Esophagus squamous epithelium (tissue), 5 donors: ENCODE results near the gene ANKRD13D. TPM values are rescaled to one million over a fixed set of nuclear protein-coding genes. Genes with fewer than 3 reads are reported as not detected.

ENCODE experiments used
- DNase-seq: peaks from one replicate; lab custom pipeline; 2025; lab: John Stamatoyannopoulos, UW
- H3K27ac ChIP-seq, 4 donors: fragments of 200-600 bp; sonication (generic); one replicate each; pipeline ENCODE4 v1.5.1; 2016 to 2019; ENCODE audit warnings: mild to moderate bottlenecking in 1 of 4
- H3K27me3 ChIP-seq, 4 donors: fragments of 200-600 bp; sonication (generic); 1 replicate in 3 of 4; 2 replicates in 1 of 4; pipeline versions ENCODE4 v1.5.1 to v1.6.0; 2017 to 2021; ENCODE audit warnings: antibody characterized with exemption in 1 of 4
- H3K36me3 ChIP-seq, 3 donors: fragments of 200-600 bp; sonication (generic); one replicate each; pipeline ENCODE4 v1.5.1; 2016 to 2019
- H3K4me1 ChIP-seq, 3 donors: fragments of 200-600 bp; sonication (generic); one replicate each; pipeline ENCODE4 v1.5.1; 2017 to 2019
- H3K4me3 ChIP-seq, 4 donors: fragments of 200-600 bp; sonication (generic); 1 replicate in 3 of 4; 2 replicates in 1 of 4; pipeline ENCODE4 v1.5.1; 2016 to 2019; ENCODE audit warnings: mild to moderate bottlenecking in 2 of 4, moderate library complexity in 1 of 4
- H3K9me3 ChIP-seq, 3 donors: fragments of 200-600 bp; sonication (generic); one replicate each; pipeline ENCODE4 v1.5.1; 2016 to 2019
- CTCF ChIP-seq, 6 experiments: fragments of 450-650 bp in 4 of 6; fragments of 200-600 bp in 2 of 6; sonication (generic) in 2 of 6; IDR thresholded peaks; one replicate each; pipeline ENCODE4 v1.5.1; 2016 to 2019; ENCODE audit warnings: antibody characterized with exemption in 6 of 6, mild to moderate bottlenecking in 4 of 6, moderate library complexity in 4 of 6
- POLR2A ChIP-seq, 4 donors: fragments of 450-650 bp; IDR thresholded peaks; one replicate each; pipeline ENCODE4 v1.6.1; 2017; ENCODE audit warnings: antibody characterized with exemption in 4 of 4, mild to moderate bottlenecking in 4 of 4, moderate library complexity in 3 of 4
- WGBS, 2 donors: methylation state at CpG; one replicate each; pipeline ENCODE4 v1.1.5; 2018; 5-methylcytosine and 5-hydroxymethylcytosine counted together
- intact Hi-C: fragments of 100-400 bp; cut with DNase I; formaldehyde crosslinking; loops from one replicate; pipeline ENCODE4 v1.15.0; 2022
- total RNA-seq, 4 donors: library from RNA; depleted of rRNA; stranded (reverse); fragments of >200 nt; gene quantifications; one replicate each; pipeline ENCODE4 v1.1.0, GENCODE V29; 2016
- donor health status: DM: yes; HTN: yes; CAD: no.

ANKRD13D gene
- total RNA-seq, 4 donors from 2014 or later, result 27.4 to 50.6 (median 41.6) TPM

GRCh38 chr11:67280788-67281551 lies 8.1 kb upstream of the ANKRD13D start:
- Histone ChIP-seq H3K4me3 (no peak overlapping the region), H3K27ac (peak overlapping the region in 3 of 4 donors; percentile 97 to 98 (median 97)), H3K27me3 (no peaks in the 10 kb centered on the region), H3K4me1 (peaks cover 31 to 73% (median 36%) of the 10 kb centered on the region in 3 donors), H3K36me3 (peaks cover 62 to 82% (median 69%) of the 10 kb centered on the region in 3 donors), H3K9me3 (no peaks in the 10 kb centered on the region)
- no peak for TF ChIP-seq CTCF (IDR thresholded peaks at IDR 0.05)
- no peak for TF ChIP-seq POLR2A (IDR thresholded peaks at IDR 0.05)
- no peak for DNase-seq
- intact Hi-C loops, result no loop called here
- WGBS, 2 donors, result 98% methylated on average over 10 of the region's 31 CpGs; no CpG with 5 or more reads in 1 of the 2 donors

- Histone ChIP-seq H3K36me3 (peaks cover 68 to 87% (median 71%) of the 10 kb centered on the region in 3 donors), H3K27ac (peak overlapping the region in 2 of 4 donors; percentile 66 to 77), H3K4me1 (peaks cover 29 to 73% (median 31%) of the 10 kb centered on the region in 3 donors), H3K9me3 (no peaks in the 10 kb centered on the region), H3K27me3 (no peaks in the 10 kb centered on the region), H3K4me3 (no peak overlapping the region)
- DNase-seq, result no peak
- TF ChIP-seq CTCF (IDR thresholded peaks at IDR 0.05) (no peak), POLR2A (IDR thresholded peaks at IDR 0.05) (no peak)
- intact Hi-C loops, result no loop called here
- 91 to 93% methylated on average over 12 to 19 of the region's 27 CpGs for WGBS, 2 donors
Observed at GRCh38 chr11:67281552-67282150, 7.5 kb upstream of the ANKRD13D start.

DNA sequence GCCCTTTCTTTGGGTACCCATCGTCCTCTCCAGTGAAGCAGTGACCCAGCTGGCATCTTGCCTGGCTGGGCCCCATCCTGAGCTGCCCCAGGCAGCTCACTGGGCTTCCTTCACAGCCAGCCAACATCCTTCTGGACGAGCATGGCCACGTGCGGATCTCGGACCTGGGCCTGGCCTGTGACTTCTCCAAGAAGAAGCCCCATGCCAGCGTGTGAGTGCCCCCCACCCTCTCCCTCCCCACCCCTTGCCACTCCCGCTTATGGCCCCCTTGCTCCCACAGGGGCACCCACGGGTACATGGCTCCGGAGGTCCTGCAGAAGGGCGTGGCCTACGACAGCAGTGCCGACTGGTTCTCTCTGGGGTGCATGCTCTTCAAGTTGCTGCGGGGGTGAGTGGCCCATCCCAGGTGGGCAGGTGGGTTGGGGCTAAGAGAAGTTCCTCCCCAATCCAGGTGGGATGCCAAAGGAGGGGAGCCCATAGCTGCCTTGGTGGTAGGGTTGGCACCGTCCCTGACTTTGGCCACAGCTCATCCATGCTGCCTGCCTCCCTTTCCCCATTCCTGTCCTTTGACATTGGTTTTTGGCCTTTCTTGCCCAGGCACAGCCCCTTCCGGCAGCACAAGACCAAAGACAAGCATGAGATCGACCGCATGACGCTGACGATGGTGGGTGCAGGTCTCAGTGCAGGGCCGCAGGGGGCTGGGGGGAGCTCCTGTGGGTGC lies 6.8 kb upstream of the ANKRD13D start:
- Histone ChIP-seq H3K27me3 (no peaks in the 10 kb centered on the region), H3K9me3 (no peaks in the 10 kb centered on the region), H3K27ac (peak overlapping the region in 3 of 4 donors; percentile 16 to 77 (median 66)), H3K4me3 (no peak overlapping the region), H3K4me1 (peaks cover 26 to 73% (median 31%) of the 10 kb centered on the region in 3 donors), H3K36me3 (peaks cover 68 to 94% (median 71%) of the 10 kb centered on the region in 3 donors)
- 82 to 90% methylated on average over 3 to 11 of the region's 20 CpGs for WGBS, 2 donors
- TF ChIP-seq CTCF (IDR thresholded peaks at IDR 0.05), result no peak
- TF ChIP-seq POLR2A (IDR thresholded peaks at IDR 0.05), result no peak
- intact Hi-C loops, result no loop called here
- DNase-seq, result no peak

DNA sequence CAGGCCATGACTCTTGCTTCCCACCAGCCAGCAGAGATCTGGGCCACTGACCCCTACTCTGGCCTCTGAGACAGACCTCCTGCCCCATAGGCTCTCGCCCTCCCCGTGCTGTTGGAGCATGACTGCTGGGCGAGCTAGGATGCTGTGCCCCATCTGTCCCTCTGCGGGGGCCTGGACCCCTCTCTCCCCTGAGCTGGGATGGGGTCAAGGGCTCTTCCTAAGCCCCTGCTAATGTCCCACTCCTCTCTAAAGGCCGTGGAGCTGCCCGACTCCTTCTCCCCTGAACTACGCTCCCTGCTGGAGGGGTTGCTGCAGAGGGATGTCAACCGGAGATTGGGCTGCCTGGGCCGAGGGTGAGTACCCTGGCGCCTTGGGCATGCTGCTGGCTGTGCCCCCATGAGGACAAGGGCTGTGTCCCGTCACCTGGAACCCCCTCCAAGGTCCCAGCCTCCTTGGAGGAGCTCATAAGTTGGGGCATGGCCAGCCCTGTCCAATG lies 6.2 kb upstream of the ANKRD13D start:
- WGBS, 2 donors, result 67 to 100% methylated on average over 1 to 4 of the region's 11 CpGs
- Histone ChIP-seq H3K4me3 (no peak overlapping the region), H3K27me3 (no peaks in the 10 kb centered on the region), H3K27ac (peak overlapping the region; percentile 16 to 77 (median 52)), H3K4me1 (peaks cover 26 to 73% (median 31%) of the 10 kb centered on the region in 3 donors), H3K9me3 (no peaks in the 10 kb centered on the region), H3K36me3 (peaks cover 68 to 95% (median 70%) of the 10 kb centered on the region in 3 donors)
- DNase-seq, result no peak
- intact Hi-C loops, result no loop called here
- no peak for TF ChIP-seq POLR2A (IDR thresholded peaks at IDR 0.05)

- peaks cover 26 to 73% (median 28%) of the 10 kb centered on the region in 3 donors for H3K4me1 ChIP-seq
- no peak overlapping the region for H3K4me3 ChIP-seq
- TF ChIP-seq CTCF (IDR thresholded peaks at IDR 0.05) (no peak), POLR2A (IDR thresholded peaks at IDR 0.05) (no peak)
Observed at GRCh38 chr11:67283481-67283963, 5.6 kb upstream of the ANKRD13D start.

More at GRCh38 chr11:67283481-67283963, 5.6 kb upstream of the ANKRD13D start:
- Histone ChIP-seq H3K27me3 (no peaks in the 10 kb centered on the region), H3K9me3 (no peaks in the 10 kb centered on the region), H3K27ac (peak overlapping the region; percentile 24 to 78 (median 53)), H3K36me3 (peaks cover 64 to 89% (median 68%) of the 10 kb centered on the region in 3 donors)
- 64 to 79% methylated on average over 3 to 11 of the region's 13 CpGs for WGBS, 2 donors
- DNase-seq, result no peak
- intact Hi-C loops, result no loop called here
